Skin of body (tissue), 2 donors: Measurements from ENCODE around the gene ANKZF1. TPM values are rescaled to one million over a fixed set of nuclear protein-coding genes. Genes with fewer than 3 reads are reported as not detected.
"Not testable (repeated sequence)": the region's sequence is repeated elsewhere in the genome, so short reads cannot be mapped to it uniquely, and the experiment has no call there.

Experiments used
- DNase-seq: peaks from one replicate; lab custom pipeline; 2025; lab: John Stamatoyannopoulos, UW
- total RNA-seq: library from RNA; depleted of rRNA; stranded (reverse); fragments of >200 nt; gene quantifications from one replicate; pipeline ENCODE4 v1.2.3, GENCODE V29; 2014

The ANKZF1 gene
- total RNA-seq, result 41.6 TPM

- DNase-seq, result peak; percentile 98
Observed at GRCh38 chr2:219229305-219230058, at the start of gene ANKZF1, which contains the start of gene ATG9A. Gene ANKZF1 (plus strand): TSS chr2:219229806. CDS start chr2:219230258, 452 bp downstream. Gene ATG9A (minus strand): TSS chr2:219229636. CDS start chr2:219228024, 1,612 bp downstream.

GRCh38 chr2:219180961-219181360 lies 48.6 kb upstream of the ANKZF1 start:
- no peak for DNase-seq

- DNase-seq, result no peak
Observed at GRCh38 chr2:219181531-219181930, 48.1 kb upstream of the ANKZF1 start.

DNA sequence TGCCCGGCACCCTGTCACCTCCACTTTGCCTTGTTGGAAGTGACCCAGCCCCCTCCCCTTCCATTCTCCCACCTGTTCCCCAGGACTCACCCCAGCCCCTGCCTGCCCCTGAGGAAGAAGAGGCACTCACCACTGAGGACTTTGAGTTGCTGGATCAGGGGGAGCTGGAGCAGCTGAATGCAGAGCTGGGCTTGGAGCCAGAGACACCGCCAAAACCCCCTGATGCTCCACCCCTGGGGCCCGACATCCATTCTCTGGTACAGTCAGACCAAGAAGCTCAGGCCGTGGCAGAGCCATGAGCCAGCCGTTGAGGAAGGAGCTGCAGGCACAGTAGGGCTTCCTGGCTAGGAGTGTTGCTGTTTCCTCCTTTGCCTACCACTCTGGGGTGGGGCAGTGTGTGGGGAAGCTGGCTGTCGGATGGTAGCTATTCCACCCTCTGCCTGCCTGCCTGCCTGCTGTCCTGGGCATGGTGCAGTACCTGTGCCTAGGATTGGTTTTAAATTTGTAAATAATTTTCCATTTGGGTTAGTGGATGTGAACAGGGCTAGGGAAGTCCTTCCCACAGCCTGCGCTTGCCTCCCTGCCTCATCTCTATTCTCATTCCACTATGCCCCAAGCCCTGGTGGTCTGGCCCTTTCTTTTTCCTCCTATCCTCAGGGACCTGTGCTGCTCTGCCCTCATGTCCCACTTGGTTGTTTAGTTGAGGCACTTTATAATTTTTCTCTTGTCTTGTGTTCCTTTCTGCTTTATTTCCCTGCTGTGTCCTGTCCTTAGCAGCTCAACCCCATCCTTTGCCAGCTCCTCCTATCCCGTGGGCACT lies 47.1 kb upstream of the ANKZF1 start:
- DNase-seq, result no peak

- DNase-seq, result no peak
Observed at GRCh38 chr2:219183151-219183772, 46.3 kb upstream of the ANKZF1 start.

DNA sequence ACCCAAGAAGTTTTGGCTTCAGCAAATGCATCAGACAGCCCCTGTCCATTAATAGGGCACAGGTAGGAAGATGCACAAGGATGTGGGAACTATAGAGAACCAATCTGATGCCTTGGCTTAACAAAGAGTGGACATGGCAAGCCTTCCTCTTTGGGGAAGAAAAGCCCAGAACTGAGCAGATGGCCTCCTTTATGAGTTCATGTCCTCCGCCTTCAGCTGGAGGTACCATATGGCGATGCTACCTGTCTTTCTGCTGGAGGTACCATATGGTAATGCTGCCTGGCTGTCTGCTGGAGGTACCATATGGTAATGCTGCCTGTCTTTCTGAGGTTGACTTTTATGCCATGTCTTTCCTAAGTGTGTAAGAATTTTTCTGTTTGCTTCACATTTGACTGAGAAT lies 45.5 kb upstream of the ANKZF1 start:
- no peak for DNase-seq

DNA sequence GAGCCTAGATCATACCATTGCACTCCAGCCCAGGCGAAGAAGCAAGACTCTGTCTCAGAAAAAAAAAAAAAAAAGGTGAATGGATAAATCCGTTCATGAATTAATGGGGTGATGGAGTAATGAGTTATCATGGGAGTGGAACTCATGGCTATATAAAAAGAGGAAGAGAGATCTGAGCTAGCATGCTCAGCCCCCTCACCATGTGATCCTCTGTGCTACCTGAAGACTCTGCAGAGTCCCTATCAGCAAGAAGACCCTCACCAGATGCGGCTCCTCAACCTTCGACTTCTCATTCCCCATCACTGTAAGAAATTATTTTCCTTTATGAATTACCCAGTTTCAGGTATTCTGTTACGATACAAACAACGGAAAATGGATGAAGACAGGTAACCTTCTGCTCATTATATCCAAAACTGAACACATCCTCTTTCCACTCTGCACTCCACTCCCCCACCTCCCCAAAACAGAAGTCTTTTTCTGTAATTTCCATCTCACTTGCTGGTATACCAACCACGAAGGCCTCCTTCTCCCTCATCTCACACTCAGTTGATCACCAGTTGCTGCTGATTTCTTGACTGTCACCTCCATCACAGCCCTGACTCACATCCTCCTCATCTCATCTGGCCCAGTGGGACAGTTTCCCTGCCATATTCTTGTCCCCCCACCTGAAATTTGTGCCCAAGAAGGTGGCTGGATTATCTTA lies 42.7 kb upstream of the ANKZF1 start:
- no peak for DNase-seq

- DNase-seq, result no peak
Observed at GRCh38 chr2:219197388-219197787, 32.2 kb upstream of the ANKZF1 start.

- no peak for DNase-seq
Observed at GRCh38 chr2:219198974-219199373, 30.6 kb upstream of the ANKZF1 start.

DNA sequence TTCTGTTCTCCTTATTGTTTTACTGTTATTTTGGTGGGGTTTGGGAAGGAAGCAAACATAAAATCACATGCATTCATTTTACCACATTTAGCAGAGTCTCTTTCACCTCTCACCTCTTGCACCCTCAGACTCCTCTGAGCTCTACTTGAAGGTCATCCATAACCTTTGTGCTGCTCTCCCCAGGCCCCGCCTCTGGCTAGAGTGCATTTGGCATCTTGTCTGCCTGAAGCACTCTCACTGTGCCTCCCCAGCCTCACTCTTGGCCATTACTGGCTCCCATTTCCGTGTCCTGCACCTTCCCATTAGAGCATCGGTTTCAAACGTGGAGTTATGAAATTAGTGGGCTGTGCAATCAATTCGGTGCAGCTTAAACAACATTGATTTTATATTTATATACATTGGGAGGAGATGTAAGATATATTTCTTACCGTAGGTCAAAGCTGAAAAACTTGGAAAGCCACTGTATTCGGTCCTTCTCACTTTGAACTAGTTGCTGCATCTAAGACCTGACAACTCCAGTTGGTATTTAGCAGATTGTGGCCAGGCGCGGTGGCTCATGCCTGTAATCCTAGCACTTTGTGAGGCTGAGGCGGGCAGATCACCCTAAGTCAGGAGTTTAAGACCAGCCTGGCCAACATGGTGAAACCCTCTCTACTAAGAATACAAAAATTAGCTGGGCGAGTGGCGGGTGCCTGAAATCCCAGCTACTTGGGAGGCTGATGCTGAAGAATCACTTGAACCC lies 30.0 kb upstream of the ANKZF1 start:
- no peak for DNase-seq

- DNase-seq, result not testable (repeated sequence)
Observed at GRCh38 chr2:219200502-219201326, 28.9 kb upstream of the ANKZF1 start.

GRCh38 chr2:219201331-219201730 lies 28.3 kb upstream of the ANKZF1 start:
- DNase-seq, result not testable (repeated sequence)

DNA sequence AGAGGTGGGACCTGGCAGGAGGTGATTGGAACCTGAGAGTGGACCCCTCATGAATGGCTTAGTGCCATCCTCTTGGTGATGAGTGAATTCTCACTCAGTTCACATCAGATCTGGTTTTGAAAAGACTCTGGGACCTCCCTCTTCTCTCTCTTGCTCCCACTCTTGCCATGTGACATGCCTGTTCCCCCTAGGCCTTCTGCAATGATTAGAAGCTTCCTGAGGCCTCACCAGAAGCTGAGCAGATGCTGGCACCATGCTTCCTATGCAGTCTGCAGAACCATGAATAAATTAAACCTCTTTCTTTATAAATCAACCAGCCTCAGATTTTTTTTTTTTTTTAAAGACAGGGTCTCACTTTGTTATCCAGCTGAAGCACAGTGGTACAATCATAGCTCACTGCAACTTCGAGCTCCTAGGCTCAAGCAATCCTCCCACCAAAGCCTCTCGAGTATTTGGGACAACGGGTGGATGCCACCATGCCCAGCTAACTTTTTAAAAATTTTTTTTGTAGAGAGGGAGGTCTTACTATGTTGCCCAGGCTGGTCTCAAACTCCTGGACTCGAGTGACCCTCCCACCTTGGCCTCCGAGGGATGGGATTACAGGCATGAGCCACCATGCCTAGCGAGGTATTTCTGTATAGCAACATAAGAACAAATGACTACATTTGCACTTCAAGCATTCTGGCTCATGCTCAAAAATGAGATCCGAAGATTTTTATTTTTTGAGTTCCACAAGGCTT lies 25.0 kb upstream of the ANKZF1 start:
- DNase-seq, result no peak

DNA sequence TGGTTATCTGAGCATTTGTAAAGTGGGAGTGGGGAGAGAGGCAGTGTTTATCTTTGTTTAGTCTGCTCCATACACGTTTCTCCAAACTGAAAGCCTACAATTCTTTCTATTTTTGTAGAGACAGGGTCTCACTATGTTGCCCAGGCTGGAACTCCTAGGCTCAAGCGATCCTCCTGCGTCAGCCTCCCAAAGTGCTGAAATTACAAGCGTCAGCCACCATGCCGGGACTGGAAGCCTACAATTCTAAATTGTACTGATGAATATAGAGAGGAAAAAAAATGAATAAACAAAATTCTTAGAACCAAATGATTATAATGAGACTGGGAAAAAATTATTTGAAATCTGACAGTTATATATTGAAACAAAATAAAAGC lies 24.5 kb upstream of the ANKZF1 start:
- no peak for DNase-seq

- no peak for DNase-seq
Observed at GRCh38 chr2:219205981-219206327, 23.7 kb upstream of the ANKZF1 start.

GRCh38 chr2:219206328-219207133 lies 23.1 kb upstream of the ANKZF1 start, which contains the start of gene ZFAND2B:
Gene ZFAND2B (plus strand): TSS chr2:219206782. CDS start chr2:219206988, 206 bp downstream.
- peak; percentile 93 for DNase-seq

GRCh38 chr2:219207134-219207883 lies 22.3 kb upstream of the ANKZF1 start:
- no peak for DNase-seq
